Pulmonary artery endothelial cell (primary cell): ENCODE data around the gene NEK7. TPM values are rescaled to one million over a fixed set of nuclear protein-coding genes. Genes with fewer than 3 reads are reported as not detected.
"Not testable (repeated sequence)": the region's sequence is repeated elsewhere in the genome, so short reads cannot be mapped to it uniquely, and the experiment has no call there.

Source experiments
- DNase-seq: peaks from one replicate; pipeline ENCODE4 v3.0.0-alpha.2; 2011; ENCODE audit warnings: low read depth, low spot score
- total RNA-seq: library from RNA; depleted of rRNA; stranded (reverse); fragments of >200 nt; gene quantifications from 2 replicates; pipeline ENCODE4 v1.2.3, GENCODE V29; 2014

NEK7 gene
- total RNA-seq, 1 donor from 2014 or later: 161 TPM

GRCh38 chr1:198287916-198288315 is 131.1 kb downstream of the NEK7 start:
- DNase-seq: no peak

- no peak for DNase-seq
Measured at GRCh38 chr1:198290089-198290683, 133.4 kb downstream of the NEK7 start.

- DNase-seq: no peak
Measured at GRCh38 chr1:198291036-198291435, 134.2 kb downstream of the NEK7 start.

GRCh38 chr1:198291924-198292323 is 135.1 kb downstream of the NEK7 start:
- no peak for DNase-seq

- DNase-seq: no peak
Measured at GRCh38 chr1:198295225-198295624, 138.4 kb downstream of the NEK7 start.

- no peak for DNase-seq
Measured at GRCh38 chr1:198295971-198296370, 139.2 kb downstream of the NEK7 start.

GRCh38 chr1:198297281-198297680 is 140.5 kb downstream of the NEK7 start:
- no peak for DNase-seq

- DNase-seq: no peak
Measured at GRCh38 chr1:198298640-198299039, 141.8 kb downstream of the NEK7 start.

- DNase-seq: no peak
Measured at GRCh38 chr1:198300451-198300850, 143.7 kb downstream of the NEK7 start.

GRCh38 chr1:198304431-198304830 is 147.6 kb downstream of the NEK7 start:
- no peak for DNase-seq

GRCh38 chr1:198314817-198315216 is 158.0 kb downstream of the NEK7 start:
- not testable (repeated sequence) for DNase-seq

- DNase-seq: not testable (repeated sequence)
Measured at GRCh38 chr1:198315331-198315730, 158.5 kb downstream of the NEK7 start.

GRCh38 chr1:198316546-198317100 is 159.8 kb downstream of the NEK7 start:
- no peak for DNase-seq

GRCh38 chr1:198318085-198318484 is 161.3 kb downstream of the NEK7 start:
- no peak for DNase-seq

GRCh38 chr1:198320759-198321158 is 164.0 kb downstream of the NEK7 start:
- no peak for DNase-seq

- no peak for DNase-seq
Measured at GRCh38 chr1:198326232-198326631, 169.4 kb downstream of the NEK7 start.

GRCh38 chr1:198326915-198327314 is 170.1 kb downstream of the NEK7 start:
- DNase-seq: no peak

GRCh38 chr1:198328458-198329032 is 171.7 kb downstream of the NEK7 start:
- no peak for DNase-seq

- no peak for DNase-seq
Measured at GRCh38 chr1:198330982-198331615, 174.3 kb downstream of the NEK7 start.

GRCh38 chr1:198333744-198334143 is 176.9 kb downstream of the NEK7 start:
- DNase-seq: no peak

- no peak for DNase-seq
Measured at GRCh38 chr1:198335663-198336062, 178.9 kb downstream of the NEK7 start.

GRCh38 chr1:198337886-198338285 is 181.1 kb downstream of the NEK7 start:
- DNase-seq: no peak

- DNase-seq: no peak
Measured at GRCh38 chr1:198340139-198340538, 183.3 kb downstream of the NEK7 start.
